KOPT-K1 (cell line): ENCODE data around the gene GPC6.

Experiments used
- H3K27ac ChIP-seq: fragments of 200-600 bp; sonication (generic); 2 replicates; pipeline ENCODE4 v1.5.1; 2016; ENCODE audit warnings: antibody characterized with exemption, mild to moderate bottlenecking, low read depth, low read length; ENCODE audit not compliant: poor library complexity, severe bottlenecking
- H3K36me3 ChIP-seq: fragments of 200-600 bp; sonication (generic); 2 replicates; pipeline ENCODE4 v1.5.1; 2017; ENCODE audit warnings: antibody characterized with exemption, mild to moderate bottlenecking, low read length, moderate library complexity; ENCODE audit not compliant: insufficient read depth
- H3K9me3 ChIP-seq: fragments of 200-600 bp; sonication (generic); 2 replicates; pipeline ENCODE4 v1.5.1; 2017; ENCODE audit warnings: antibody characterized with exemption, low read length, mild to moderate bottlenecking; ENCODE audit not compliant: insufficient read depth, poor library complexity, severe bottlenecking

Gene GPC6

DNA sequence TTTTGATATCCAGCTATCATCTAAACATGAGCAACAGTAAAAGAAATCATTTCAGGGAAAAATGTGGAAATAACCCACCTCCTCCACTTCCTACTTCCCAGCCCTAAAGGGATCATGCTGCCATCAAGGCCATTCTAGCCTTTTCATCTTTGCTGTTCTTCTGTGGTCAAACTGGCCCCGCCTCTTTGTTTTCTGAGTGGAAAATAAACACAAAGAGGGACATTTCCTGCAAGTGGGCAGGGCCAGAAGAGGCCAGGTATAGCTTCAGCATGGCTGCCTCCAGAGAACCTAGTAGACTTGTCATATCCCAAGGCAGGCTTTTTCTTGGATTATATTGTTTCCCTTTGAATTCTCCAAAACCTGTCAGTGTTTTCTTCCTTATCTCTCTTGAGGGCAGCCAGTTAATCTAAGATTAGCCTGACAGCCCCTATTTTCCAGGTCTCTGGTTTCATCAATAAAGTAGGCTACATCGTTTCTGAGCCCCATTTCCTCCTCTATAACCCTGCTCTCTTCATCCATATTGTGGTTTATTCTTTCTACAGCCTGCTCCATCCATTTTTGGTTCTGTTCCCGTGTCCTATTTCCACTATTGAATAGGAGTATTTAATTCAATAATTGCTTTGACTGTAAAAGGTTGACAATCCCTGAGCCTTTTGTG, 117.6 kb downstream of the GPC6 start:
- H3K27ac ChIP-seq, result no peak overlapping the region
- H3K36me3 ChIP-seq, result no peaks in the 10 kb centered on the region
- H3K9me3 ChIP-seq, result no peaks in the 10 kb centered on the region

DNA sequence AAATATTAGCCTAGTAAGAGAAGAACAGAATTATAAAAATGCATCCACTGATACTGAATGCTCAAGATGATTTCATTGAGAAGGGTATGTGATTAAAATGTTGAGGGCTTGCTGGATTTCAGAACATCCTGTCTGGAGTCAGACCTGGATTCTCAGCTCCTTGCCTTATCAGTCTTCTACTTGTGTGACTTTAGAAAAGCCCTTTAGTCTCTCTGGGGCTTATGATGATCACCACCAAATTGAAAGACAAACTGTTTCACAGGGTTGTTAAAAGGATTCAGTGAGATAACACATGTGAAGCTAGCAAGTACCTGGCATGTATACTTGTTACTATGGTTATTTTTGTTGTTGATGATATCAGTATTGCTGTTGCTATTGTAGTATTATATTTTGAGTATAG, 118.4 kb downstream of the GPC6 start:
- Histone ChIP-seq H3K9me3 (no peaks in the 10 kb centered on the region), H3K27ac (no peak overlapping the region), H3K36me3 (no peaks in the 10 kb centered on the region)

GRCh38 chr13:93345770-93346169, 119.2 kb downstream of the GPC6 start:
- Histone ChIP-seq H3K27ac (no peak overlapping the region), H3K36me3 (no peaks in the 10 kb centered on the region), H3K9me3 (no peaks in the 10 kb centered on the region)

DNA sequence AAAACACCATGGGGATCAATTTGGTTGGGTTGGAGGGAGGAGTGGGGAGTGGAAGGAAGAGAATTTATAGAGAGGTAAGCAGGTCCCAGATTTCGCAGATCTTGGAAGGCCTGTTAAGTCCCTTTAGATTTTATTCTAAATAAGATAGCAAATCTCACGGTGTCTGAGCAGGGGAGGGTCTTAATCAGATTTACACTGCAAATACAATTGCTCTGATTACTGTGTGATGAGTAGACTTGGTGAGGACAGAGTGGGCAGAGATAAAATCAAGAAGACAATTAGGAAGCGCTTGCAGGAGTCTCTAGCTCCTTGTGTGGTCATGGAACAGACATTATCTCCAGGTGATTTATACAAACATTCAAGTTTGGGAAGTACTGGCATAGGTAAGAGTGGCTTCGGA, 126.0 kb downstream of the GPC6 start:
- H3K36me3 ChIP-seq, result no peaks in the 10 kb centered on the region
- H3K27ac ChIP-seq, result no peak overlapping the region
- no peaks in the 10 kb centered on the region for H3K9me3 ChIP-seq

GRCh38 chr13:93355094-93355493, 128.5 kb downstream of the GPC6 start:
- H3K36me3 ChIP-seq, result no peaks in the 10 kb centered on the region
- no peak overlapping the region for H3K27ac ChIP-seq
- H3K9me3 ChIP-seq, result no peaks in the 10 kb centered on the region

DNA sequence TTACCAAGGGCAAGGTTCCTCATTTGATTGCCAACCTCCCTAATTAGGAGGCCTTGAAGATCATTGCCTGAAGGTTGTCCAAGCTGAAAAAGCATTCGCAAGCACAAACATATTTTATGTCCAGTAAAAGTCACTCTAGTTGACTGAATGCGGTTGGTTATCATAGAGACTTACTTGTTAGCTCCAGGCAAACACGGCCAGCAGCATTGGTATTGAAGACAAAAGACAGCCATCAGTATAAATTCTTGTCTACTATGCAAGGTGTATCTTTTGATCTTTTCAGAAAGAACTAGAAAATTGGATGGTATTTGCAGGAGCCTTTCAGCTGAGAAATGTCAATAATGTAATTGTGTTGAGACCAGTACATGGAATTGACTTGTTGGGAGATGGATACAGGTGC, 129.9 kb downstream of the GPC6 start:
- no peak overlapping the region for H3K27ac ChIP-seq
- no peaks in the 10 kb centered on the region for H3K36me3 ChIP-seq
- H3K9me3 ChIP-seq, result no peaks in the 10 kb centered on the region

GRCh38 chr13:93360021-93360420, 133.4 kb downstream of the GPC6 start:
- Histone ChIP-seq H3K9me3 (no peaks in the 10 kb centered on the region), H3K27ac (no peak overlapping the region), H3K36me3 (no peaks in the 10 kb centered on the region)

GRCh38 chr13:93361703-93362102, 135.1 kb downstream of the GPC6 start:
- Histone ChIP-seq H3K27ac (no peak overlapping the region), H3K9me3 (no peaks in the 10 kb centered on the region), H3K36me3 (no peaks in the 10 kb centered on the region)

DNA sequence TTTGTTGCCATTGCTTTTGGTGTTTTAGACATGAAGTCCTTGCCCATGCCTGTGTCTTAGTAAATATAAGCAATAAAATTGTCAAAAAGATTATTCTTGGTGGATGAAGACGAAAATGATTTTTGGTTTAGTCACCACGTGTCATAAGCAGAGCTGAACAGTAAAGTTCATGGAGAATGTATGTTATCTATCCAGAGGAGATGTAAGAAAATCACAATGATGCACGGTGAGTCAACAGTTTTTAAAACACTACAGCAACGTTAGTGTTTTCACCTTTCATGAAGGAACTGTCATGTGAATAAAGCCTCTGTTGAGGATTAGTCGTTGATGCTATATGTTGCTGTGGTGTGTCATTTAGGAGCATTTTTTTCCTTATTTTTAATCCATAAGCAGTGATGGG, 137.6 kb downstream of the GPC6 start:
- Histone ChIP-seq H3K9me3 (no peaks in the 10 kb centered on the region), H3K27ac (no peak overlapping the region), H3K36me3 (no peaks in the 10 kb centered on the region)

DNA sequence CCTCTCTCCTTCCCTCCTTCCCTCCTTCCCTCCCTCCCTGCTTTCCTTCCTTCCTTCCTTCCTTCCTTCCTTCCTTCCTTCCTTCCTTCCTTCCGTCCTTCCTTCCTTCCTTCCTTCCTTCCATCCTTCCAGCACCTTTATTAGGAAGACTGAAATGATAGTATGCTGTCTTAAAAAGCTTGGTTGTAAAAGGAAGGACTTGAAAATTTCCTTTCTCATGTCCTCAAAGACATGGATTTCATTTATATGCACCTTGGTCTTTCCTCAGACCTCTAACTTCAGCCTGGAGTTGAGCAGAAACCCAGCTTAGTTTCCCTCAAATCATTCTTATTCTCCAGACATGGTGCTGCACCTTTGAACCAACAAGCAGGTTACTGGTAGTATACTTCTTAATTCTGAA, 141.7 kb downstream of the GPC6 start:
- Histone ChIP-seq H3K27ac (no peak overlapping the region), H3K9me3 (no peaks in the 10 kb centered on the region), H3K36me3 (no peaks in the 10 kb centered on the region)

DNA sequence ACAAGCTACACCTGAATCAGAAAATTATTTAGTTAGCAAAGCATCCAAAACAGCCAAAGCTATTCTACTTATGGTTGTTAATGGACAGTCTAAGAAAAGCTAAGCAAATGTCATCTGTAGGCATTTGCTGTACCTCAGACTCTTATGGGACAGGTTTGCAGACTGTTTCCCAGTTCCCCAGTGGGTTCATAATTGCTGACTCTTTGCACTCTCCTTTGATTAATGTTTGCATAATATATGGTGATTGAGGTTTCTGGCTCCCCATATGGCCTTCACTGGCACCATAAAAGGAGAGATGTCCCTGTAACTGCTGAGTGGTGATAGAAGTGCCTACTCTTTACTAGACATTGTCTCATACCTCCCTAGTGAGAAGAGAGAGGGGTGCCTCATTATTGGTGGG, 142.1 kb downstream of the GPC6 start:
- Histone ChIP-seq H3K27ac (no peak overlapping the region), H3K36me3 (no peaks in the 10 kb centered on the region), H3K9me3 (no peaks in the 10 kb centered on the region)

GRCh38 chr13:93372856-93373255, 146.2 kb downstream of the GPC6 start:
- Histone ChIP-seq H3K36me3 (no peaks in the 10 kb centered on the region), H3K27ac (no peak overlapping the region), H3K9me3 (no peaks in the 10 kb centered on the region)

- H3K9me3 ChIP-seq, result no peaks in the 10 kb centered on the region
- no peak overlapping the region for H3K27ac ChIP-seq
- H3K36me3 ChIP-seq, result no peaks in the 10 kb centered on the region
These were observed 148.9 kb downstream of the GPC6 start for GRCh38 chr13:93375491-93375890.

GRCh38 chr13:93377196-93377595, 150.6 kb downstream of the GPC6 start:
- Histone ChIP-seq H3K27ac (no peak overlapping the region), H3K36me3 (no peaks in the 10 kb centered on the region), H3K9me3 (no peaks in the 10 kb centered on the region)

DNA sequence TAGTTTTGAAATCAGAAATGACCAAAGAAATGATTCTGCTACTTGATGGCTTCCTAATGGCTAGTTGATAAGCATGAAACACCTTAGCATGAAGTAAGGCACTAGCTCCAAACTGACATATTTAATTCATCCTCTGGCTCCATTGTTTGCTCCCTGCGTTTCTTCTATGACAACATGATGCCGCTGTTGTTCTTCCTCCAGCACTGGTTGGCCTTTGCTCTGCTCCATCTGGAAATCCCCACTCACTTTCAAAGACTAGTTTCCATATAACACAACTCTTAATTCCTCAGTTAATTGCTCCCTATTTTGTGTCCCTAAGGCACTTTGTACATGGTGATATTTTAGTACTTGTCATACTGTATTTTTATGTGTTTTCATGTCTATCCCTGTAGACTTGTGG, 151.6 kb downstream of the GPC6 start:
- H3K27ac ChIP-seq, result no peak overlapping the region
- no peaks in the 10 kb centered on the region for H3K9me3 ChIP-seq
- no peaks in the 10 kb centered on the region for H3K36me3 ChIP-seq

GRCh38 chr13:93386116-93386515, 159.5 kb downstream of the GPC6 start:
- H3K36me3 ChIP-seq, result no peaks in the 10 kb centered on the region
- H3K9me3 ChIP-seq, result no peaks in the 10 kb centered on the region
- H3K27ac ChIP-seq, result no peak overlapping the region
